Measurements from ENCODE around the gene PPP1R37.

DNA sequence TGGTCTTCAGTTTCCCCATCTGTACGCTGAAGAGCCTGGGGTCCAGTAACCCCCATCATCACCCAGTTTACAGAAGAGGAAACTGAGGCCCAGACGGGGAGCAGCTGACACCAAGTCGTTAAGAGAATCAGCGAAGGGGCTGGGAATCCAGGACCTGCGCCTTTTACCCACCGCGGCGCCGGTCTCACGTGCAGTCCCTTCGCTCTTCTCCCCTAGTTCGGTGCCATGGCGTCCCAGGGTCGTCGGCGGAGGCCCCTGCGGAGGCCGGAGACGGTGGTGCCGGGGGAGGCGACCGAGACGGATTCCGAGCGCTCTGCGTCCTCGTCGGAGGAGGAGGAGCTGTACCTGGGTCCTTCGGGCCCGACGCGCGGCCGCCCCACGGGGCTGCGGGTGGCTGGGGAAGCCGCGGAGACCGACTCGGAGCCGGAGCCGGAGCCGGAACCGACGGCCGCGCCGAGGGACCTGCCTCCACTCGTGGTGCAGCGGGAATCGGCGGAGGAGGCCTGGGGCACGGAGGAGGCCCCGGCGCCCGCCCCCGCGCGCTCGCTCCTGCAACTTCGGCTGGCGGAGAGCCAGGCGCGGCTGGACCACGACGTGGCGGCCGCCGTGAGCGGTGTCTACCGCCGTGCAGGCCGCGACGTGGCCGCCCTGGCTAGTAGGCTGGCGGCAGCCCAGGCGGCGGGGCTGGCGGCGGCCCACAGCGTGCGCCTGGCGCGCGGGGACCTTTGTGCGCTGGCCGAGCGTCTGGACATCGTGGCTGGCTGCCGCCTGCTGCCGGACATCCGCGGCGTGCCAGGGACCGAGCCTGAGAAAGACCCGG, 86.3 kb downstream of the PPP1R37 start:
- TF ChIP-seq, protein P1, sequence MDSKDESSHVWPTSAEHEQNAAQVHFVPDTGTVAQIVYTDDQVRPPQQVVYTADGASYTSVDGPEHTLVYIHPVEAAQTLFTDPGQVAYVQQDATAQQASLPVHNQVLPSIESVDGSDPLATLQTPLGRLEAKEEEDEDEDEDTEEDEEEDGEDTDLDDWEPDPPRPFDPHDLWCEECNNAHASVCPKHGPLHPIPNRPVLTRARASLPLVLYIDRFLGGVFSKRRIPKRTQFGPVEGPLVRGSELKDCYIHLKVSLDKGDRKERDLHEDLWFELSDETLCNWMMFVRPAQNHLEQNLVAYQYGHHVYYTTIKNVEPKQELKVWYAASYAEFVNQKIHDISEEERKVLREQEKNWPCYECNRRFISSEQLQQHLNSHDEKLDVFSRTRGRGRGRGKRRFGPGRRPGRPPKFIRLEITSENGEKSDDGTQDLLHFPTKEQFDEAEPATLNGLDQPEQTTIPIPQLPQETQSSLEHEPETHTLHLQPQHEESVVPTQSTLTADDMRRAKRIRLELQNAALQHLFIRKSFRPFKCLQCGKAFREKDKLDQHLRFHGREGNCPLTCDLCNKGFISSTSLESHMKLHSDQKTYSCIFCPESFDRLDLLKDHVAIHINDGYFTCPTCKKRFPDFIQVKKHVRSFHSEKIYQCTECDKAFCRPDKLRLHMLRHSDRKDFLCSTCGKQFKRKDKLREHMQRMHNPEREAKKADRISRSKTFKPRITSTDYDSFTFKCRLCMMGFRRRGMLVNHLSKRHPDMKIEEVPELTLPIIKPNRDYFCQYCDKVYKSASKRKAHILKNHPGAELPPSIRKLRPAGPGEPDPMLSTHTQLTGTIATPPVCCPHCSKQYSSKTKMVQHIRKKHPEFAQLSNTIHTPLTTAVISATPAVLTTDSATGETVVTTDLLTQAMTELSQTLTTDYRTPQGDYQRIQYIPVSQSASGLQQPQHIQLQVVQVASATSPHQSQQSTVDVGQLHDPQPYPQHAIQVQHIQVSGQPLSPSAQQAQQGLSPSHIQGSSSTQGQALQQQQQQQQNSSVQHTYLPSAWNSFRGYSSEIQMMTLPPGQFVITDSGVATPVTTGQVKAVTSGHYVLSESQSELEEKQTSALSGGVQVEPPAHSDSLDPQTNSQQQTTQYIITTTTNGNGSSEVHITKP (tag by site-specific recombination; IDR thresholded peaks at IDR 0.05): no peak
- TF ChIP-seq, protein P2, sequence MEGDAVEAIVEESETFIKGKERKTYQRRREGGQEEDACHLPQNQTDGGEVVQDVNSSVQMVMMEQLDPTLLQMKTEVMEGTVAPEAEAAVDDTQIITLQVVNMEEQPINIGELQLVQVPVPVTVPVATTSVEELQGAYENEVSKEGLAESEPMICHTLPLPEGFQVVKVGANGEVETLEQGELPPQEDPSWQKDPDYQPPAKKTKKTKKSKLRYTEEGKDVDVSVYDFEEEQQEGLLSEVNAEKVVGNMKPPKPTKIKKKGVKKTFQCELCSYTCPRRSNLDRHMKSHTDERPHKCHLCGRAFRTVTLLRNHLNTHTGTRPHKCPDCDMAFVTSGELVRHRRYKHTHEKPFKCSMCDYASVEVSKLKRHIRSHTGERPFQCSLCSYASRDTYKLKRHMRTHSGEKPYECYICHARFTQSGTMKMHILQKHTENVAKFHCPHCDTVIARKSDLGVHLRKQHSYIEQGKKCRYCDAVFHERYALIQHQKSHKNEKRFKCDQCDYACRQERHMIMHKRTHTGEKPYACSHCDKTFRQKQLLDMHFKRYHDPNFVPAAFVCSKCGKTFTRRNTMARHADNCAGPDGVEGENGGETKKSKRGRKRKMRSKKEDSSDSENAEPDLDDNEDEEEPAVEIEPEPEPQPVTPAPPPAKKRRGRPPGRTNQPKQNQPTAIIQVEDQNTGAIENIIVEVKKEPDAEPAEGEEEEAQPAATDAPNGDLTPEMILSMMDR (tag by site-specific recombination; IDR thresholded peaks at IDR 0.05): no peak
- TF ChIP-seq ZNF830 (tag by site-specific recombination; IDR thresholded peaks at IDR 0.05; ENCODE audit: low read depth): no peak
- TF ChIP-seq PBX3 (CRISPR knock-in tag; IDR thresholded peaks at IDR 0.05): 0 out of 2 replicates have a peak, but pooled peaks have one; percentile 62
- TF ChIP-seq ZNF362 (tag by site-specific recombination; IDR thresholded peaks at IDR 0.05): no peak
- no peak for TF ChIP-seq ZNF302 (tag by site-specific recombination; IDR thresholded peaks at IDR 0.05; ENCODE audit: low read depth)
- TF ChIP-seq ZNF138 (tag by site-specific recombination; IDR thresholded peaks at IDR 0.05; ENCODE audit: borderline replicate concordance): no peak
- TF ChIP-seq, protein P3, sequence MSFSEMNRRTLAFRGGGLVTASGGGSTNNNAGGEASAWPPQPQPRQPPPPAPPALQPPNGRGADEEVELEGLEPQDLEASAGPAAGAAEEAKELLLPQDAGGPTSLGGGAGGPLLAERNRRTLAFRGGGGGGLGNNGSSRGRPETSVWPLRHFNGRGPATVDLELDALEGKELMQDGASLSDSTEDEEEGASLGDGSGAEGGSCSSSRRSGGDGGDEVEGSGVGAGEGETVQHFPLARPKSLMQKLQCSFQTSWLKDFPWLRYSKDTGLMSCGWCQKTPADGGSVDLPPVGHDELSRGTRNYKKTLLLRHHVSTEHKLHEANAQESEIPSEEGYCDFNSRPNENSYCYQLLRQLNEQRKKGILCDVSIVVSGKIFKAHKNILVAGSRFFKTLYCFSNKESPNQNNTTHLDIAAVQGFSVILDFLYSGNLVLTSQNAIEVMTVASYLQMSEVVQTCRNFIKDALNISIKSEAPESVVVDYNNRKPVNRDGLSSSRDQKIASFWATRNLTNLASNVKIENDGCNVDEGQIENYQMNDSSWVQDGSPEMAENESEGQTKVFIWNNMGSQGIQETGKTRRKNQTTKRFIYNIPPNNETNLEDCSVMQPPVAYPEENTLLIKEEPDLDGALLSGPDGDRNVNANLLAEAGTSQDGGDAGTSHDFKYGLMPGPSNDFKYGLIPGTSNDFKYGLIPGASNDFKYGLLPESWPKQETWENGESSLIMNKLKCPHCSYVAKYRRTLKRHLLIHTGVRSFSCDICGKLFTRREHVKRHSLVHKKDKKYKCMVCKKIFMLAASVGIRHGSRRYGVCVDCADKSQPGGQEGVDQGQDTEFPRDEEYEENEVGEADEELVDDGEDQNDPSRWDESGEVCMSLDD (tag by site-specific recombination; IDR thresholded peaks at IDR 0.05): 0 out of 2 replicates have a peak, but pooled peaks have one; percentile 38
- no peak for TF ChIP-seq ZNF843 (tag by site-specific recombination; IDR thresholded peaks at IDR 0.05)

All from HEK293 (cell line).